IMR-90 (cell line): ENCODE data around the gene ETF1.

Source experiments
- MAFK ChIP-seq: IDR thresholded peaks from 2 replicates; pipeline ENCODE4 v1.6.1; 2012; ENCODE audit warnings: low read depth, low read length, improper control_type of control experiment
- MAZ ChIP-seq: IDR thresholded peaks from 2 replicates; pipeline ENCODE4 v1.6.1; 2012; ENCODE audit warnings: low read depth, mild to moderate bottlenecking, low read length, improper control_type of control experiment, moderate library complexity, borderline replicate concordance
- POLR2A ChIP-seq: IDR thresholded peaks from 2 replicates; pipeline ENCODE4 v1.6.1; 2012; ENCODE audit warnings: mild to moderate bottlenecking, low read depth, low read length
- RAD21 ChIP-seq: IDR thresholded peaks from 2 replicates; pipeline ENCODE4 v1.6.1; 2012; ENCODE audit warnings: low read length, improper control_type of control experiment
- TF ChIP-seq, protein P1 (sequence below): conservative IDR thresholded peaks from 2 replicates; pipeline ENCODE4 v1.5.1; 2012; ENCODE audit warnings: mild to moderate bottlenecking, low read depth, low read length, improper control_type of control experiment

DNA sequence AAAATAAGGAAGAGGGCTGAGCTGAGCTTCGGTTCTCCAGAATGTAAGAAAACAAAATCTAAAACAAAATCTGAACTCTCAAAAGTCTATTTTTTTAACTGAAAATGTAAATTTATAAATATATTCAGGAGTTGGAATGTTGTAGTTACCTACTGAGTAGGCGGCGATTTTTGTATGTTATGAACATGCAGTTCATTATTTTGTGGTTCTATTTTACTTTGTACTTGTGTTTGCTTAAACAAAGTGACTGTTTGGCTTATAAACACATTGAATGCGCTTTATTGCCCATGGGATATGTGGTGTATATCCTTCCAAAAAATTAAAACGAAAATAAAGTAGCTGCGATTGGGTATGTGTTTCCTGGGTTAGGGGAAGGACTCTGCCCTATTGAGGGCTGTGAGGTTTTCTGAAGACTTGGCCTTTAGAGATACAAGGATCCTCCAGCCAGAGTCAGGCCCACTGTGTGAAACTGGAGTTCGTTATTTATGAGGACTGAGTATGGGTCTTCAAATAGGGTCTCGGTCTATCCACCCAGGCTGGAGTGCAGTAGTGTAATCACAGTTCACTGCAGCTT is 74.0 kb downstream of the ETF1 start:
- TF ChIP-seq, protein P1, sequence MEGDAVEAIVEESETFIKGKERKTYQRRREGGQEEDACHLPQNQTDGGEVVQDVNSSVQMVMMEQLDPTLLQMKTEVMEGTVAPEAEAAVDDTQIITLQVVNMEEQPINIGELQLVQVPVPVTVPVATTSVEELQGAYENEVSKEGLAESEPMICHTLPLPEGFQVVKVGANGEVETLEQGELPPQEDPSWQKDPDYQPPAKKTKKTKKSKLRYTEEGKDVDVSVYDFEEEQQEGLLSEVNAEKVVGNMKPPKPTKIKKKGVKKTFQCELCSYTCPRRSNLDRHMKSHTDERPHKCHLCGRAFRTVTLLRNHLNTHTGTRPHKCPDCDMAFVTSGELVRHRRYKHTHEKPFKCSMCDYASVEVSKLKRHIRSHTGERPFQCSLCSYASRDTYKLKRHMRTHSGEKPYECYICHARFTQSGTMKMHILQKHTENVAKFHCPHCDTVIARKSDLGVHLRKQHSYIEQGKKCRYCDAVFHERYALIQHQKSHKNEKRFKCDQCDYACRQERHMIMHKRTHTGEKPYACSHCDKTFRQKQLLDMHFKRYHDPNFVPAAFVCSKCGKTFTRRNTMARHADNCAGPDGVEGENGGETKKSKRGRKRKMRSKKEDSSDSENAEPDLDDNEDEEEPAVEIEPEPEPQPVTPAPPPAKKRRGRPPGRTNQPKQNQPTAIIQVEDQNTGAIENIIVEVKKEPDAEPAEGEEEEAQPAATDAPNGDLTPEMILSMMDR, result no peak
- TF ChIP-seq POLR2A, result no peak
- TF ChIP-seq MAFK, result no peak
- no peak for TF ChIP-seq RAD21
- no peak for TF ChIP-seq MAZ
